HepG2 (cell line): Measurements from ENCODE around the gene CLDN9. TPM values are rescaled to one million over a fixed set of nuclear protein-coding genes. Genes with fewer than 3 reads are reported as not detected.

Source experiments
- ATAC-seq: fragments of 200-7000 bp; cut with Tn5 transposase; 3 replicates; pipeline ENCODE4 v1.9.1; 2020; ENCODE audit warnings: mild to moderate bottlenecking, moderate library complexity
- BruUV-seq: library from RNA; stranded (reverse); fragments of 400-500 nt; replicated peaks from 2 replicates; lab custom pipeline; 2021; lab: Mats Ljungman, UMichigan
- CTCF ChIA-PET: fragments of 300-600 bp; formaldehyde crosslinking; extraction: SDS; loops from one replicate; lab custom pipeline; 2021; ENCODE audit warnings: low total read pairs, inconsistent platforms, low intra/inter-chr PET ratio; lab: Yijun Ruan, JAX
- POLR2A ChIA-PET: fragments of 350-600 bp; sonication (Branson Sonifier 250); formaldehyde crosslinking; loops from one replicate; lab custom pipeline; 2020; ENCODE audit warnings: antibody characterized with exemption, inconsistent platforms; lab: Yijun Ruan, JAX
- DNase-seq: peaks from one replicate; pipeline ENCODE4 v3.0.0-alpha.2; 2015; ENCODE audit warnings: low spot score
- FAIRE-seq: peaks from 3 replicates; lab custom pipeline; 2011; peaks lifted over from hg19 to GRCh38; lab: Jason Lieb, UNC
- H2AFZ ChIP-seq: one replicate; pipeline ENCODE4 v1.6.1; 2011; ENCODE audit warnings: low read length, inconsistent platforms
- H3K27ac ChIP-seq: fragments of 300-600 bp; 3 replicates; pipeline ENCODE4 v1.8.0; 2011; ENCODE audit warnings: mixed run types, mild to moderate bottlenecking, mixed read lengths, low read length, inconsistent platforms; ENCODE audit not compliant: insufficient read depth; ENCODE audit errors: extremely low read length
- H3K27me3 ChIP-seq, 2 experiments: fragments of 200-600 bp in 1 of 2; 2 replicates in 1 of 2; 3 replicates in 1 of 2; pipeline versions ENCODE4 v1.6.0 to v1.8.0; 2011; ENCODE audit warnings: low read length in 2 of 2, mild to moderate bottlenecking in 2 of 2, moderate library complexity in 2 of 2, inconsistent platforms in 1 of 2; ENCODE audit not compliant: insufficient read depth in 2 of 2, control insufficient read depth in 1 of 2
- H3K36me3 ChIP-seq, 2 experiments: fragments of 200-600 bp in 1 of 2; replicated peaks in 1 of 2; 2 replicates in 1 of 2; 3 replicates in 1 of 2; pipeline versions ENCODE4 v1.5.1 to v1.8.0; 2011; ENCODE audit warnings: low read length in 2 of 2, inconsistent platforms in 1 of 2; ENCODE audit not compliant: insufficient read depth in 2 of 2, control insufficient read depth in 1 of 2
- H3K4me1 ChIP-seq: 2 replicates; pipeline ENCODE4 v1.5.1; 2012; ENCODE audit warnings: low read length, inconsistent platforms; ENCODE audit not compliant: insufficient read depth
- H3K4me2 ChIP-seq: 2 replicates; pipeline ENCODE4 v1.6.0; 2011; ENCODE audit warnings: low read depth, low read length, inconsistent platforms
- H3K4me3 ChIP-seq, 3 experiments: fragments of 200-600 bp in 1 of 3; sonication (generic), shearing (Covaris generic) in 1 of 3; replicated peaks in 1 of 3; 2 replicates each; pipeline ENCODE4 v1.5.1; 2011 to 2016; ENCODE audit warnings: low read length in 3 of 3, inconsistent platforms in 2 of 3, low read depth in 2 of 3, mild to moderate bottlenecking in 2 of 3, control low read depth in 1 of 3, mixed read lengths in 1 of 3; ENCODE audit not compliant: insufficient read depth in 1 of 3
- H3K79me2 ChIP-seq: one replicate; pipeline ENCODE4 v1.6.1; 2011; ENCODE audit warnings: low read length, inconsistent platforms; ENCODE audit not compliant: insufficient read depth
- H3K9ac ChIP-seq: 2 replicates; pipeline ENCODE4 v1.6.0; 2011; ENCODE audit warnings: mild to moderate bottlenecking, low read depth, low read length, inconsistent platforms; ENCODE audit not compliant: insufficient read depth
- H3K9me3 ChIP-seq: 2 replicates; pipeline ENCODE4 v1.5.1; 2012; ENCODE audit warnings: mild to moderate bottlenecking, low read length
- H4K20me1 ChIP-seq: 2 replicates; pipeline ENCODE4 v1.6.0; 2011; ENCODE audit warnings: inconsistent platforms, mild to moderate bottlenecking, low read length, moderate library complexity; ENCODE audit not compliant: insufficient read depth
- DNMT3B ChIP-seq: conservative IDR thresholded peaks from 2 replicates; pipeline ENCODE4 v1.6.1; 2016; ENCODE audit warnings: missing biosample characterization, control low read depth
- FOSL2 ChIP-seq: sonication (generic); formaldehyde crosslinking; IDR thresholded peaks from 2 replicates; pipeline ENCODE4 v1.4.0; 2020; ENCODE audit warnings: missing genetic modification reagents
- KDM4B ChIP-seq: sonication (generic); formaldehyde crosslinking; IDR thresholded peaks from 2 replicates; pipeline ENCODE4 v1.4.0; 2020; ENCODE audit warnings: missing genetic modification reagents
- KLF9 ChIP-seq: IDR thresholded peaks from 2 replicates; pipeline ENCODE4 v1.6.1; 2016; ENCODE audit warnings: low read depth
- MXD4 ChIP-seq: IDR thresholded peaks from 2 replicates; pipeline ENCODE4 v1.6.1; 2016; ENCODE audit warnings: mild to moderate bottlenecking, missing biosample characterization, missing genetic modification reagents
- PAWR ChIP-seq: sonication (generic); formaldehyde crosslinking; IDR thresholded peaks from 2 replicates; pipeline ENCODE4 v1.4.0; 2020; ENCODE audit warnings: missing genetic modification reagents, mild to moderate bottlenecking, borderline replicate concordance
- RBM39 ChIP-seq: fragments of 200-400 bp; formaldehyde crosslinking; IDR thresholded peaks from one replicate; pipeline ENCODE4 v1.6.1; 2018; ENCODE audit warnings: antibody characterized with exemption, mild to moderate bottlenecking, low read depth, low read length; ENCODE audit not compliant: poor library complexity, severe bottlenecking
- SNRNP70 ChIP-seq: fragments of 200-400 bp; formaldehyde crosslinking; IDR thresholded peaks from 2 replicates; pipeline ENCODE4 v1.6.1; 2017; ENCODE audit warnings: mild to moderate bottlenecking, low read depth, low read length, moderate library complexity
- ZNF501 ChIP-seq: sonication (generic); formaldehyde crosslinking; IDR thresholded peaks from 2 replicates; pipeline ENCODE4 v1.5.1; 2020; ENCODE audit warnings: mild to moderate bottlenecking, moderate library complexity, missing genetic modification reagents
- ZNF562 ChIP-seq: sonication (generic); formaldehyde crosslinking; IDR thresholded peaks from 2 replicates; pipeline ENCODE4 v1.8.0; 2022; ENCODE audit warnings: missing genetic modification reagents, borderline replicate concordance
- WGBS: methylation state at CpG from one replicate; pipeline ENCODE4 v1.1.6; 2017; ENCODE audit warnings: low lambda C conversion rate; 5-methylcytosine and 5-hydroxymethylcytosine counted together
- in situ Hi-C: cut with HindIII; loops from 2 replicates; pipeline ENCODE4 v1.10.0; 2017; ENCODE audit warnings: low pct_unique_long_range_greater_than_20kb; ENCODE audit not compliant: extremely low pct_ligation_motif_present
- intact Hi-C: fragments of 100-400 bp; cut with micrococcal nuclease; formaldehyde crosslinking; loops from one replicate; pipeline ENCODE4 v1.10.0; 2022; ENCODE audit not compliant: unreplicated experiment
- polyA plus RNA-seq, 8 experiments: library from polyadenylated mRNA; depleted of rRNA in 3 of 8; stranded (reverse) in 7 of 8; unstranded in 1 of 8; fragments of >200 nt; fragmentation: Illumina TruSeq in 4 of 8; extraction: Trizol in 4 of 8; gene quantifications; 2 replicates each; pipeline versions ENCODE4 v1.2.1 to v1.2.3, GENCODE V29; 2011 to 2016; ENCODE audit warnings: low read depth in 4 of 8, missing spikeins in 1 of 8, mixed read lengths in 1 of 8; ENCODE audit not compliant: insufficient read depth in 1 of 8
- total RNA-seq, 5 experiments: library from RNA; depleted of rRNA; stranded (reverse); fragments of >200 nt; fragmentation: Illumina TruSeq; extraction: Trizol; gene quantifications; 2 replicates each; pipeline ENCODE4 v1.2.3, GENCODE V29; 2016; ENCODE audit warnings: low read depth in 1 of 5
- TF ChIP-seq, protein P1 (sequence below): sonication (generic); formaldehyde crosslinking; IDR thresholded peaks from 2 replicates; pipeline ENCODE4 v1.8.0; 2022; ENCODE audit warnings: mild to moderate bottlenecking, missing genetic modification reagents
- TF ChIP-seq, protein P2 (sequence below): sonication (generic); formaldehyde crosslinking; IDR thresholded peaks from 2 replicates; pipeline ENCODE4 v1.4.0; 2020; ENCODE audit warnings: missing genetic modification reagents, borderline replicate concordance

The CLDN9 gene
- total and polyA plus RNA-seq, 2 of the 13 experiments (the other 11 are each of a cell fraction or from before 2014, with no cell fraction given), result 0.15 to 0.26 TPM

- intact Hi-C loops (no loop called here), in situ Hi-C loops (no loop called here)
- no peak overlapping the region for H3K9ac ChIP-seq
- DNase-seq, result no peak
- no peak overlapping the region for H3K27ac ChIP-seq
- no peaks in the 10 kb centered on the region for H3K9me3 ChIP-seq
- BruUV-seq, result no TSS peak
- ChIA-PET POLR2A (interaction anchor here (1.1 kb wide), 1 partner anchor 9 kb away, joined by 3 read pairs; the partner anchor contains the start of genes HCFC1R1 and THOC6), CTCF (no interaction called here)
- no peaks in the 10 kb centered on the region for H4K20me1 ChIP-seq
- H3K4me1 ChIP-seq, result peaks cover 30% of the 10 kb centered on the region
- H3K79me2 ChIP-seq, result no peaks in the 10 kb centered on the region
- H3K4me3 ChIP-seq, result no peak overlapping the region
- 20% methylated on average over 7 of the region's 7 CpGs for WGBS
- no peak for ATAC-seq
- no peak overlapping the region for H3K4me2 ChIP-seq
- no peak for FAIRE-seq
- no peaks in the 10 kb centered on the region for H3K36me3 ChIP-seq
- no peak overlapping the region for H2AFZ ChIP-seq
- TF ChIP-seq ZNF562 (CRISPR knock-in tag) (no peak), PAWR (CRISPR knock-in tag) (no peak), DNMT3B (CRISPR knock-in tag) (no peak), KLF9 (CRISPR knock-in tag) (no peak), SNRNP70 (no peak), RBM39 (no peak), ZNF501 (no peak), KDM4B (CRISPR knock-in tag) (no peak), FOSL2 (CRISPR knock-in tag) (no peak), MXD4 (no peak)
- TF ChIP-seq, protein P1, sequence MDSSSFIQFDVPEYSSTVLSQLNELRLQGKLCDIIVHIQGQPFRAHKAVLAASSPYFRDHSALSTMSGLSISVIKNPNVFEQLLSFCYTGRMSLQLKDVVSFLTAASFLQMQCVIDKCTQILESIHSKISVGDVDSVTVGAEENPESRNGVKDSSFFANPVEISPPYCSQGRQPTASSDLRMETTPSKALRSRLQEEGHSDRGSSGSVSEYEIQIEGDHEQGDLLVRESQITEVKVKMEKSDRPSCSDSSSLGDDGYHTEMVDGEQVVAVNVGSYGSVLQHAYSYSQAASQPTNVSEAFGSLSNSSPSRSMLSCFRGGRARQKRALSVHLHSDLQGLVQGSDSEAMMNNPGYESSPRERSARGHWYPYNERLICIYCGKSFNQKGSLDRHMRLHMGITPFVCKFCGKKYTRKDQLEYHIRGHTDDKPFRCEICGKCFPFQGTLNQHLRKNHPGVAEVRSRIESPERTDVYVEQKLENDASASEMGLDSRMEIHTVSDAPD (CRISPR knock-in tag), result no peak
- TF ChIP-seq, protein P2, sequence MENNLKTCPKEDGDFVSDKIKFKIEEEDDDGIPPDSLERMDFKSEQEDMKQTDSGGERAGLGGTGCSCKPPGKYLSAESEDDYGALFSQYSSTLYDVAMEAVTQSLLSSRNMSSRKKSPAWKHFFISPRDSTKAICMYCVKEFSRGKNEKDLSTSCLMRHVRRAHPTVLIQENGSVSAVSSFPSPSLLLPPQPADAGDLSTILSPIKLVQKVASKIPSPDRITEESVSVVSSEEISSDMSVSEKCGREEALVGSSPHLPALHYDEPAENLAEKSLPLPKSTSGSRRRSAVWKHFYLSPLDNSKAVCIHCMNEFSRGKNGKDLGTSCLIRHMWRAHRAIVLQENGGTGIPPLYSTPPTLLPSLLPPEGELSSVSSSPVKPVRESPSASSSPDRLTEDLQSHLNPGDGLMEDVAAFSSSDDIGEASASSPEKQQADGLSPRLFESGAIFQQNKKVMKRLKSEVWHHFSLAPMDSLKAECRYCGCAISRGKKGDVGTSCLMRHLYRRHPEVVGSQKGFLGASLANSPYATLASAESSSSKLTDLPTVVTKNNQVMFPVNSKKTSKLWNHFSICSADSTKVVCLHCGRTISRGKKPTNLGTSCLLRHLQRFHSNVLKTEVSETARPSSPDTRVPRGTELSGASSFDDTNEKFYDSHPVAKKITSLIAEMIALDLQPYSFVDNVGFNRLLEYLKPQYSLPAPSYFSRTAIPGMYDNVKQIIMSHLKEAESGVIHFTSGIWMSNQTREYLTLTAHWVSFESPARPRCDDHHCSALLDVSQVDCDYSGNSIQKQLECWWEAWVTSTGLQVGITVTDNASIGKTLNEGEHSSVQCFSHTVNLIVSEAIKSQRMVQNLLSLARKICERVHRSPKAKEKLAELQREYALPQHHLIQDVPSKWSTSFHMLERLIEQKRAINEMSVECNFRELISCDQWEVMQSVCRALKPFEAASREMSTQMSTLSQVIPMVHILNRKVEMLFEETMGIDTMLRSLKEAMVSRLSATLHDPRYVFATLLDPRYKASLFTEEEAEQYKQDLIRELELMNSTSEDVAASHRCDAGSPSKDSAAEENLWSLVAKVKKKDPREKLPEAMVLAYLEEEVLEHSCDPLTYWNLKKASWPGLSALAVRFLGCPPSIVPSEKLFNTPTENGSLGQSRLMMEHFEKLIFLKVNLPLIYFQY (CRISPR knock-in tag), result no peak
- peaks cover 15 to 84% of the 10 kb centered on the region in 2 experiments for H3K27me3 ChIP-seq
Observed at GRCh38 chr16:3032624-3033023, 19.9 kb downstream of the CLDN9 start.
